AG04450 (cell line): Measurements from ENCODE around the gene RRBP1. TPM values are rescaled to one million over a fixed set of nuclear protein-coding genes. Genes with fewer than 3 reads are reported as not detected.
"Not testable (repeated sequence)": the region's sequence is repeated elsewhere in the genome, so short reads cannot be mapped to it uniquely, and the experiment has no call there.

Source experiments
- CTCF ChIA-PET: fragments of 300-600, 350-600 bp; formaldehyde crosslinking; extraction: SDS; loops from one replicate; lab custom pipeline; 2022; ENCODE audit warnings: antibody characterized with exemption, inconsistent platforms; lab: Charles Lee
- POLR2A ChIA-PET: fragments of 350-600 bp; formaldehyde crosslinking; extraction: SDS; loops from one replicate; lab custom pipeline; 2021; ENCODE audit warnings: antibody characterized with exemption, inconsistent platforms; lab: Yijun Ruan, JAX
- DNase-seq: peaks from one replicate; pipeline ENCODE4 v3.0.0-alpha.2; 2011; ENCODE audit warnings: low read depth, low spot score
- H3K27ac ChIP-seq: one replicate; pipeline ENCODE4 v1.5.1; 2012; ENCODE audit warnings: low read depth, low read length, control low read depth
- H3K27me3 ChIP-seq: one replicate; pipeline ENCODE4 v1.6.0; 2012; ENCODE audit warnings: low read length; ENCODE audit not compliant: control insufficient read depth, insufficient read depth
- H3K4me3 ChIP-seq: 2 replicates; pipeline ENCODE4 v1.5.1; 2011; ENCODE audit warnings: mild to moderate bottlenecking, low read depth, low read length, control low read depth
- H3K9me3 ChIP-seq: 2 replicates; pipeline ENCODE4 v1.5.1; 2012; ENCODE audit warnings: low read length; ENCODE audit not compliant: control insufficient read depth, insufficient read depth
- polyA plus RNA-seq: library from polyadenylated mRNA; depleted of rRNA; stranded (reverse); fragments of >200 nt; gene quantifications from 2 replicates; pipeline ENCODE4 v1.2.3, GENCODE V29; 2011
- TF ChIP-seq, protein P1 (sequence below): IDR thresholded peaks from 2 replicates; pipeline ENCODE4 v1.5.1; 2011; ENCODE audit warnings: low read depth, low read length, control low read depth, inconsistent platforms

Gene RRBP1
- polyA plus RNA-seq, 1 experiment: 153 TPM

GRCh38 chr20:17709361-17710293 lies 27.6 kb upstream of the RRBP1 start:
- Histone ChIP-seq H3K27me3 (no peaks in the 10 kb centered on the region), H3K9me3 (no peaks in the 10 kb centered on the region), H3K27ac (no peak overlapping the region), H3K4me3 (no peak overlapping the region)
- no peak for DNase-seq
- ChIA-PET POLR2A (interaction anchor here (0.5 to 1.2 kb wide), 2 partner anchors 18 to 27 kb away, joined by 3 to 8 read pairs; partner anchors contain the start of gene RRBP1), CTCF (interaction anchor here (1.3 kb wide), 1 partner anchor 188 kb away, joined by 4 read pairs; no protein-coding TSS in a partner anchor)
- TF ChIP-seq, protein P1, sequence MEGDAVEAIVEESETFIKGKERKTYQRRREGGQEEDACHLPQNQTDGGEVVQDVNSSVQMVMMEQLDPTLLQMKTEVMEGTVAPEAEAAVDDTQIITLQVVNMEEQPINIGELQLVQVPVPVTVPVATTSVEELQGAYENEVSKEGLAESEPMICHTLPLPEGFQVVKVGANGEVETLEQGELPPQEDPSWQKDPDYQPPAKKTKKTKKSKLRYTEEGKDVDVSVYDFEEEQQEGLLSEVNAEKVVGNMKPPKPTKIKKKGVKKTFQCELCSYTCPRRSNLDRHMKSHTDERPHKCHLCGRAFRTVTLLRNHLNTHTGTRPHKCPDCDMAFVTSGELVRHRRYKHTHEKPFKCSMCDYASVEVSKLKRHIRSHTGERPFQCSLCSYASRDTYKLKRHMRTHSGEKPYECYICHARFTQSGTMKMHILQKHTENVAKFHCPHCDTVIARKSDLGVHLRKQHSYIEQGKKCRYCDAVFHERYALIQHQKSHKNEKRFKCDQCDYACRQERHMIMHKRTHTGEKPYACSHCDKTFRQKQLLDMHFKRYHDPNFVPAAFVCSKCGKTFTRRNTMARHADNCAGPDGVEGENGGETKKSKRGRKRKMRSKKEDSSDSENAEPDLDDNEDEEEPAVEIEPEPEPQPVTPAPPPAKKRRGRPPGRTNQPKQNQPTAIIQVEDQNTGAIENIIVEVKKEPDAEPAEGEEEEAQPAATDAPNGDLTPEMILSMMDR: no peak

DNA sequence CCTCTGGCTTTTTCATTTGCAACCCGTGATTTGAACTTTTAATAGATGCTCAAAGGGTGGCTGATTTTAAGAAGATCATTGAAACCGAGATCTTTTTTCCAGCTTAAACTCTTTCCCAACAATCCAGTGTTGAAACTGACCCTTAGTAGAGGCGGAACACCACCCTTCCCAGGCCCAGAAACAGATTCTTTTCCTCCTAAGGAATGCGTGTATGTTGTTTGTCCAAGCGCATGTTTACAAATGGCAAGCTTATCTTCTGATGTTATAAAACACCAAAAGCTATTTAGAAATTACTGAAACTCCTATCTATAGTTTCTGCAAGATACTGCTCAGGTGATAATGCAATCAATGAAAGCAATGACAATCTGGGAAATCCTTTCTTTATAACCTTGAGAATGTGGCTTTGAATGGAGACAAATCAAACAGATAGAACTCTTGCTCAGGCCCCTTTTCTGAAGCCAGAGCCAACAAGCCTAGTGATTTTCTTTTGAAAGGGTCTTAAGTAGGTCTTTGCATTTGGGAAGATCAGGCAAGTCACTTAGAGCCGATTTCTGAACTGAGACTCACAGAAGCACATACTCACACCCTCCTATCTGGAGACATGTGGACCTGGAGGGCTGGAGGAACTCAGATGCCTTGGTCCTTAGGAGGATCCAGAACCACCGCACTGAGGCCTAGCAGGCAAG lies 26.8 kb upstream of the RRBP1 start:
- Histone ChIP-seq H3K27ac (no peak overlapping the region), H3K27me3 (no peaks in the 10 kb centered on the region), H3K9me3 (no peaks in the 10 kb centered on the region), H3K4me3 (no peak overlapping the region)
- DNase-seq: no peak
- TF ChIP-seq, protein P1: no peak
- ChIA-PET POLR2A (interaction anchor here (0.9 to 1.2 kb wide), 2 partner anchors 26 to 39 kb away, joined by 3 to 8 read pairs; partner anchors contain the start of gene RRBP1), CTCF (no interaction called here)

GRCh38 chr20:17707951-17708350 lies 25.9 kb upstream of the RRBP1 start:
- not testable (repeated sequence) for H3K27me3 ChIP-seq, H3K4me3 ChIP-seq, DNase-seq, H3K9me3 ChIP-seq, H3K27ac ChIP-seq
- ChIA-PET CTCF (interaction anchor here (0.7 kb wide), 1 partner anchor 104 kb away, joined by 3 read pairs; no protein-coding TSS in a partner anchor), POLR2A (interaction anchor here (1.2 kb wide), 1 partner anchor 26 kb away, joined by 8 read pairs; the partner anchor contains the start of gene RRBP1)

- TF ChIP-seq, protein P1: no peak
- CTCF ChIA-PET: interaction anchor here (3.3 kb wide), 1 partner anchor 24 kb away, joined by 10 read pairs; the partner anchor contains the start of gene RRBP1
- Histone ChIP-seq H3K27ac (no peak overlapping the region), H3K9me3 (no peaks in the 10 kb centered on the region), H3K27me3 (no peaks in the 10 kb centered on the region), H3K4me3 (no peak overlapping the region)
- POLR2A ChIA-PET: no interaction called here
- DNase-seq: no peak
Observed at GRCh38 chr20:17706632-17707031, 24.6 kb upstream of the RRBP1 start.

DNA sequence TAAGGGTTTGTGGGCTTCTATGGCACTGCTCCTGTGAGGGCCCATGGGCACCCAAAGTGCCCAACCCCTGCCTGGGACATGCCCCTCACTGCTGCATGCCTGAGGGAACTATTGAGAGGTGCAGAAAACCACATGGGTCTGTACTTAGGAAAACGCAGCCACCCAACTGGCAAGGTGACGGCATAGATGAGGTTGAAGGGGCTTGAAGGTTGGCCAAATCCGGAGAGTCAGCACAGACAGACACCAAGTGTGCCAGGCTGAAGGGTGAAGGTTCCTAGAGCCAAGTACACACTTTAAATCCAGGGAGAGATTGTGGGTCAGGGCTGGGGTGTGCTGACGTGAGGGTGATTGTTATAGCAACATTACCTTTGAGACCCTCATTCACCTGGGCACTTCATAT lies 23.9 kb upstream of the RRBP1 start:
- no peaks in the 10 kb centered on the region for H3K9me3 ChIP-seq
- DNase-seq: no peak
- ChIA-PET POLR2A (no interaction called here), CTCF (interaction anchor here (3.3 kb wide), 1 partner anchor 23 kb away, joined by 10 read pairs; the partner anchor contains the start of gene RRBP1)
- no peaks in the 10 kb centered on the region for H3K27me3 ChIP-seq
- no peak overlapping the region for H3K4me3 ChIP-seq
- H3K27ac ChIP-seq: no peak overlapping the region
- TF ChIP-seq, protein P1: no peak
